ENCODE measurements around the gene PGGHG. TPM values are rescaled to one million over a fixed set of nuclear protein-coding genes. Genes with fewer than 3 reads are reported as not detected.

PGGHG gene
- total and polyA plus RNA-seq, 8 donors = 3.5 to 44.0 (median 16.2) TPM

GRCh38 chr11:279966-280705, 8.8 kb upstream of the PGGHG start:
- no peaks in the 10 kb centered on the region for H3K36me3 ChIP-seq
- TF ChIP-seq EP300 (IDR thresholded peaks at IDR 0.05) (no peak), POLR2A (IDR thresholded peaks at IDR 0.05) (no peak), POLR2AphosphoS5 (IDR thresholded peaks at IDR 0.05) (no peak), CTCF (IDR thresholded peaks at IDR 0.05) (no peak)
- H3K27me3 ChIP-seq = peaks cover 36 to 77% (median 65%) of the 10 kb centered on the region in 3 donors
- H3K27ac ChIP-seq = peak overlapping the region in 2 of 5 donors; percentile 23 to 59
- peak overlapping the region; percentile 17 to 47 (median 42) for H3K4me3 ChIP-seq
- intact Hi-C loops (cut with DNase I; ENCODE audit: low total_unique reads) = no loop called here
- WGBS, 5 donors = 2 to 10% (median 3%) methylated on average over 7 to 85 of the region's 85 CpGs
- no peaks in the 10 kb centered on the region for H3K9me3 ChIP-seq
- peaks cover 19 to 39% (median 31%) of the 10 kb centered on the region in 4 donors for H3K4me1 ChIP-seq
- DNase-seq = peak in 1 of 2 donors; percentile 59

GRCh38 chr11:280706-281485, 8.0 kb upstream of the PGGHG start:
- TF ChIP-seq CTCF (IDR thresholded peaks at IDR 0.05) (no peak), EP300 (IDR thresholded peaks at IDR 0.05) (no peak), POLR2AphosphoS5 (IDR thresholded peaks at IDR 0.05) (no peak), POLR2A (IDR thresholded peaks at IDR 0.05) (no peak)
- no peaks in the 10 kb centered on the region for H3K36me3 ChIP-seq
- H3K27ac ChIP-seq = peak overlapping the region in 2 of 5 donors; percentile 16 to 59
- peaks cover 19 to 39% (median 31%) of the 10 kb centered on the region in 4 donors for H3K4me1 ChIP-seq
- WGBS, 5 donors = 5 to 10% (median 9%) methylated on average over 34 to 79 of the region's 79 CpGs
- peak overlapping the region; percentile 17 to 47 (median 42) for H3K4me3 ChIP-seq
- no peak for DNase-seq
- H3K9me3 ChIP-seq = no peaks in the 10 kb centered on the region
- H3K27me3 ChIP-seq = peaks cover 36 to 85% (median 65%) of the 10 kb centered on the region in 3 donors
- intact Hi-C loops (cut with DNase I; ENCODE audit: low total_unique reads) = no loop called here

GRCh38 chr11:281486-282161, 7.3 kb upstream of the PGGHG start:
- Histone ChIP-seq H3K9me3 (no peaks in the 10 kb centered on the region), H3K4me1 (peaks cover 19 to 39% (median 31%) of the 10 kb centered on the region in 4 donors), H3K27ac (peak overlapping the region in 2 of 5 donors; percentile 16 to 59), H3K4me3 (peak overlapping the region in 3 of 4 donors; percentile 37 to 47 (median 46)), H3K36me3 (no peaks in the 10 kb centered on the region), H3K27me3 (peaks cover 36 to 87% (median 65%) of the 10 kb centered on the region in 3 donors)
- no peak for DNase-seq
- no peak for TF ChIP-seq EP300 (IDR thresholded peaks at IDR 0.05)
- no peak for TF ChIP-seq CTCF (IDR thresholded peaks at IDR 0.05)
- no peak for TF ChIP-seq POLR2AphosphoS5 (IDR thresholded peaks at IDR 0.05)
- no peak for TF ChIP-seq POLR2A (IDR thresholded peaks at IDR 0.05)
- WGBS, 5 donors = 26 to 50% (median 29%) methylated on average over 23 to 26 of the region's 26 CpGs
- intact Hi-C loops (cut with DNase I; ENCODE audit: low total_unique reads) = no loop called here

GRCh38 chr11:282171-282570, 6.8 kb upstream of the PGGHG start:
- no peaks in the 10 kb centered on the region for H3K9me3 ChIP-seq
- H3K36me3 ChIP-seq = no peaks in the 10 kb centered on the region
- intact Hi-C loops (cut with DNase I; ENCODE audit: low total_unique reads) = no loop called here
- H3K4me1 ChIP-seq = peaks cover 19 to 39% (median 31%) of the 10 kb centered on the region in 4 donors
- TF ChIP-seq POLR2AphosphoS5 (IDR thresholded peaks at IDR 0.05) (no peak), EP300 (IDR thresholded peaks at IDR 0.05) (no peak)
- peaks cover 36 to 90% (median 65%) of the 10 kb centered on the region in 3 donors for H3K27me3 ChIP-seq
- 51 to 79% (median 71%) methylated on average over 2 to 4 of the region's 4 CpGs for WGBS, 5 donors
- no peak for DNase-seq
- no peak overlapping the region for H3K27ac ChIP-seq
- peak overlapping the region in 1 of 4 donors; percentile 46 for H3K4me3 ChIP-seq

Measured in stomach (tissue), 9 donors.